ENCODE measurements around the gene WDSUB1.

Gene WDSUB1

DNA sequence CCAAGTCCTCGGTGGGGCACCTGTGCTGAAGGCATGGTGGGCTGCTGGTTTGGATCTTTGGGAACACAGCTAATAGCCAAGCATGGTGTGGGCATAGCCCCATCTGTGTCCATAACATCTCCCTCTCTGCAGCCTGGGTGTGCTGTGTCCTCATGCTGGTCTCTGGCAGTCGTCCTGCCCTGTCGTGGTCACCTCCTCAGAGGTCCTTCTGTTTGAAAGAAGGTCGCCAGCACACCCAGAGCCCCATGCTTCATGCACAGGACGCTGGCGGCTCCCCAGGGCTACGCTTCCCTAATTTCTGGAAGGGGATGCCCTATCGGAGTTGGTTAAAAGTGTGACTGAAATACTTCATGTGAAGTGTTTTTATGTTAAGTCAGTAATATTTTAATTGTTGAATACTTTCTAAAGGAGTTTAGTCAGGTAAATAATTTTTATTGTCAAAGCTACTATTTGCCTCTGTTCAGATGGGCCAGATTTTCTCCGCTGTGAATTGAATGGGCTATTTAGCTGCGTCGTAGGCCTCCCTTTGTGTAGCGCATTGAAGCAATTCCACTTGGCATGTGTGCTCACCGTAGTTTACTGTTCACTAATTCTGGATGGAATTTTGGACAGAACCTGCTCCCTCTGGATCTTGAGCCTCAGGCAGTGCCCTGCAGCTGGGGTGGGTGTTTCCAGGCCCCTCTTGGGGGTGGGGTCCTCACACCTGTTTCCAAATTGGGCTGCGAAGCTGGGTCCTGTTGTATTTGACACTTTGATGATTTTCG lies 81.9 kb downstream of the WDSUB1 start:
- DNase-seq (ENCODE audit: low read depth, low spot score): no peak
- no peak overlapping the region for H3K4me3 ChIP-seq (ENCODE audit: low read length)

DNA sequence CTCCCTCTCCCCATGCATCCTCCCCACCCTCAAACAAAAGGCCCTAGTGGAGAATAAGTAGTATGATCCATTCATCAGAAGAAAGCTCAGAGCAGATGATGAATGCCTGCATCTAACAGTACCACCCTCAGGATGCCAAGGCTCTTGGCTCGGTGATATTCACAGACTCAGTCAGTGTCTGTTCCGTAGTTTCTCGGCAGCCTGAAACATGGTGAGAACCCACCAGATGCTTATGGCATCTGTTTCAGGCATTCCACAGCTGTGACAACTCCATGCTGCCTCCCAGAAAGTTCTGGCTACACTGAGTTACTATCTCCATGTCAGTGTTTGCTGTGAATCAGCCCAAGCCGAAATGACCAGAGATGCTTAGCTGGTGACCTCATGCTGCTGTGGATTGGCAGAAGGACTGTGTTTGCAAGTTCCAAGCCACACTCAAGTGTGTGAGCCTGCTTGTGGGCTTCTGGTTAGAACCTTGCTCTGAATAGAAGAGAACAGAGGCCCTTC lies 83.9 kb downstream of the WDSUB1 start:
- H3K4me3 ChIP-seq (ENCODE audit: low read length): no peak overlapping the region
- no peak for DNase-seq (ENCODE audit: low read depth, low spot score)

- no peak for DNase-seq (ENCODE audit: low read depth, low spot score)
- H3K4me3 ChIP-seq (ENCODE audit: low read length): no peak overlapping the region
Observed at GRCh38 chr2:159201360-159202063, 85.0 kb downstream of the WDSUB1 start.

DNA sequence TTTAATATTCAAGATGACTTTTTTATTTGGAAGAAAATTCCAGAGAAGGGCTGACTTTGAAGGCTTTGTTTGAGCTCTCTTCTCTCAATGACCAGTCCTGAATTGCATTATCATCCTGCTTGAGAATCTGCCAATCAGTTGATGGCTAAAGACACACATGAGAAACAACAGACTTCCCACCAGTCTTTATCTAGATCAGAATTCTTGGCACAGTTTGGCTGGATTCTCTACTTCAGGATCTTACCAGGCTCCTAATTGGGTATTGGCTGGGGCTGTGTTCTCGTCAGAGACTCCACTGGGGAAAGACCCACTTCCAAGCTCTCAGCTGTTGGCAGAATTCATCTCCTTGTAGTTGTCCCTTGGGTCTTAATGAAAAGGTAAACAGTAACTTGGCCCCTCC lies 86.0 kb downstream of the WDSUB1 start:
- no peak for DNase-seq (ENCODE audit: low read depth, low spot score)
- no peak overlapping the region for H3K4me3 ChIP-seq (ENCODE audit: low read length)

DNA sequence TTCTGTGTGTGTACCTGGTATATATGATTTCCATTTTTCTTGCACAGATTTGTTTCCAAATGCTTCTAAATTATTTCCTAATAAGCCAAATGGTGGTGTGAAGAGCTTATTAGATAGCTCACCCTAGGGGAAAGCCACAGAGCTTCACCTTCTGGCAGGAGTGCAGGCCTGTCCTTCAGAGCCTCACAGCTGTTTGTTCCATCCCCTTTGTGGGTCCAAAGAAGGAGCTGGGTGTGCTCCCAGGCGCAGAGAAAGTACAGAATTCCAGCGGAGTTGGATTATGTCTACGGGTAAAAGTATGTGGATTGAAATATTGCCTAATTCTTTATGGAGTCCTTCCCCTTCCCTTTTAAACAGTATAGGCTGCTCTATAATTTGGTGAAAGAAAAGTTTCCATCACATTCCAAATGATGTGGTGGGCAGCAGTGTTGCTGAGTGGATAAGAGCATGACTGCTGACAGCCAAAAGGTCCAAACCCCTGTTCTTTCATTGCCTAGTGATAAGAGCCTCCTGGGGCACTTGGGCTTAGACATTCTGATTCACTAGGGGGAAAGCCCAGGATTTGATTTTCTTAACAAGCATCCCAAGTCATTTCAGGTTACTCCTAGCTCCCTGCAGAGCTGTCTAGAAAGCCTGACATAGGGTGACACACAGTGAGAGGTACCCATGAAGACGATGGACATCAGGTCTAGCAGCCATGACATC lies 86.6 kb downstream of the WDSUB1 start:
- DNase-seq (ENCODE audit: low read depth, low spot score): no peak
- H3K4me3 ChIP-seq (ENCODE audit: low read length): no peak overlapping the region

GRCh38 chr2:159199236-159199635 lies 87.3 kb downstream of the WDSUB1 start:
- DNase-seq (ENCODE audit: low read depth, low spot score): no peak
- H3K4me3 ChIP-seq (ENCODE audit: low read length): no peak overlapping the region

GRCh38 chr2:159196393-159196925 lies 90.0 kb downstream of the WDSUB1 start:
- H3K4me3 ChIP-seq (ENCODE audit: low read length): no peak overlapping the region
- no peak for DNase-seq (ENCODE audit: low read depth, low spot score)

DNA sequence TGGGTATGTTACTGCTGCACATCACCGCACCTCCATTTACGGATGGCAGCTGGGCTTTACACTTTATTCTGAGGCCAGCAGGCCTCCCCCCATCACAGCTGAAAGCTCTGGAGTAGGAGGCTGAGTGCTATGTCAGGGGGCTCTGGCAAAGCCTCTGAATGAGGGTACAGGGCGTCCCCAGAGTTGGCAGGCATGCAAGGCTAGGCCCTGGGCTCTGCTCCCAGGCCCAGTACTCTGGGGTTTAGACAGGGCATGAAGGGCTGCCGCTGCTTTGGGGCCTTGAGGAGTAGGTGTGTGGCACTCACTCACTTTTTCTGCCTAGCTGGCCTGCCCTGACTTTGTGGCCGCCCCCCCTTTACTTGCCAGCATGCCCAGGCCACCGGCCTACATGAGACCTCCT lies 90.8 kb downstream of the WDSUB1 start:
- H3K4me3 ChIP-seq (ENCODE audit: low read length): no peak overlapping the region

GRCh38 chr2:159194241-159194640 lies 92.3 kb downstream of the WDSUB1 start:
- DNase-seq (ENCODE audit: low read depth, low spot score): no peak
- H3K4me3 ChIP-seq (ENCODE audit: low read length): no peak overlapping the region

More for the DNA sequence above, 90.8 kb downstream of the WDSUB1 start:
- DNase-seq (ENCODE audit: low read depth, low spot score): no peak

GRCh38 chr2:159193791-159194190 lies 92.7 kb downstream of the WDSUB1 start:
- no peak overlapping the region for H3K4me3 ChIP-seq (ENCODE audit: low read length)
- DNase-seq (ENCODE audit: low read depth, low spot score): no peak

DNA sequence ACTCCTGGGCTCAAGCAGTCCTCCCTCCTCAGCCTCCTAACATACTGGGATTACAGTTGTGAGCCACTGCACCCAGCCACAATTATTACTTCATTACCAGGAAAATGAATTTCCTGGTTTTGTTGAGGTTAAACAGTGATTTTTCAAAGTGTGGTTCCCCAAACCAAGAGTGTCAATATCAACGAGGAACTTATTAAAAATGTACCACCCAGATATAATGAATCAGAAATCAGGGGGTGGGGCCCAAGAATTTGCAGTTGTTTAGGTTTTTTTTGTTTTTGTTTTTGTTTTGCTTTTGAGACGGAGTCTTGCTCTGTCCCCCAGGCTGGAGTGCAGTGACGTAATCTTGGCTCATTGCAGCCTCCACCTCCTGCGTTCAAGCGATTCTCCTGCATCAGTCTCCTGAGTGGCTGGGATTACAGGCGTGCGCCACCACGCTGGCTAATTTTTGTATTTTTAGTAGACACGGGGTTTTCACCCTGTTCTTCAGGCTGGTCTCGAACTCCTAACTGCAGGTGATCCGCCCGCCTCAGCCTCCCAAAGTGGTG lies 94.1 kb downstream of the WDSUB1 start:
- DNase-seq (ENCODE audit: low read depth, low spot score): no peak
- H3K4me3 ChIP-seq (ENCODE audit: low read length): no peak overlapping the region

DNA sequence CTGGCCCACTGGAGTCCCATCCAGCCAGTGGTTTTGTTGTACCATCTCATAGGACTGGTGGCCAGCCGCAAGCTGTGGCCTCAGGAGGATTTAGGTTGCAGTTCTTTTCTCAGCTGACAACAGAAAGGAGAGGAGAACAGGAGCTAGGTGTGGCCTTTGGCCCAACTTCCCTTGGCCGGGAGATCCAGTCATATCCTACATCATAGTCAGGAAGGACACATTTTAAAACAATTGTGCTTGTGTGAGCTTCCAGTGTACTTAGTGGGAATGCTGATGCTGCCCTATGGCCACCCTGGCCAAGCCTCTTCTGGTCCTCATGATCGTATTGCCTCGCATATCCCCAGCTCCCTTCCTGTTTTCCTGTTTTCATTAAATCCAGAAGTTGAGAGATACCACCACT lies 98.1 kb downstream of the WDSUB1 start:
- no peak overlapping the region for H3K4me3 ChIP-seq (ENCODE audit: low read length)
- DNase-seq (ENCODE audit: low read depth, low spot score): no peak

DNA sequence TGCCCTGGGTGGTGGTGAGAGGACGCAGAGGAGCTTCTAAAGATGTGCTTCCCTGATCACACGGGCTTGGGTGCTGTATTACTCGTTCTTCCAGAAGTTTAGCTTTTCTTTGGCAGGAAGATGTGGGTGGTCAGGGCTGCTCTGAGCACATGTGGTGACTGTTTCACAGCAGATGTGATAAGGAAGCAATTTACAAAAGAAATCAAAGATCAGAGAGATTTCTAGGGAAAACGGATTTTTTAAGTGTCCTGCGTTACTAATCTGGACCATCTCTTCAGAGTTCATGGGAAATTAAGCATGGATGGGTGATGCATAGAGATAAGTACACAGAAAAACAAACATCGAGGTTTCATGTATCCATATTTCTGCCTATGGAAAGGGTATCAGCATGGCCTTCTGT lies 99.4 kb downstream of the WDSUB1 start:
- H3K4me3 ChIP-seq (ENCODE audit: low read length): no peak overlapping the region
- DNase-seq (ENCODE audit: low read depth, low spot score): no peak

- no peak overlapping the region for H3K4me3 ChIP-seq (ENCODE audit: low read length)
- DNase-seq (ENCODE audit: low read depth, low spot score): no peak
Observed at GRCh38 chr2:159186462-159186861, 100.0 kb downstream of the WDSUB1 start.

Data from Jurkat, Clone E6-1 (cell line).